Kasumi-1 (cell line): ENCODE data around the gene LRRTM4.

Source experiments
- DNase-seq, 2 experiments: peaks; one replicate each; lab custom pipeline; 2025; lab: John Stamatoyannopoulos, UW

Gene LRRTM4

GRCh38 chr2:76985387-76986136 is 536.6 kb downstream of the LRRTM4 start:
- no peak for DNase-seq

GRCh38 chr2:76984359-76984758 is 537.8 kb downstream of the LRRTM4 start:
- no peak for DNase-seq

- DNase-seq, result no peak
These were observed 541.9 kb downstream of the LRRTM4 start for GRCh38 chr2:76980067-76980787.

GRCh38 chr2:76977846-76978727 is 544.1 kb downstream of the LRRTM4 start:
- DNase-seq, result no peak

- no peak for DNase-seq
These were observed 546.4 kb downstream of the LRRTM4 start for GRCh38 chr2:76975752-76976151.

GRCh38 chr2:76973610-76974009 is 548.6 kb downstream of the LRRTM4 start:
- no peak for DNase-seq

GRCh38 chr2:76965772-76966171 is 556.4 kb downstream of the LRRTM4 start:
- DNase-seq, result no peak

- DNase-seq, result peak; percentile 45 to 59
These were observed 563.4 kb downstream of the LRRTM4 start for GRCh38 chr2:76958749-76959148.

GRCh38 chr2:76953733-76954347 is 568.3 kb downstream of the LRRTM4 start:
- peak; percentile 77 to 80 for DNase-seq

- no peak for DNase-seq
These were observed 575.5 kb downstream of the LRRTM4 start for GRCh38 chr2:76946631-76947145.

- no peak for DNase-seq
These were observed 581.6 kb downstream of the LRRTM4 start for GRCh38 chr2:76940559-76940958.

GRCh38 chr2:76938153-76938552 is 584.0 kb downstream of the LRRTM4 start:
- DNase-seq, result no peak

GRCh38 chr2:76932550-76932949 is 589.6 kb downstream of the LRRTM4 start:
- DNase-seq, result no peak

- DNase-seq, result no peak
These were observed 592.0 kb downstream of the LRRTM4 start for GRCh38 chr2:76930056-76930744.

- DNase-seq, result no peak
These were observed 594.1 kb downstream of the LRRTM4 start for GRCh38 chr2:76928026-76928425.

GRCh38 chr2:76921006-76921405 is 601.2 kb downstream of the LRRTM4 start:
- no peak for DNase-seq

- no peak for DNase-seq
These were observed 626.7 kb downstream of the LRRTM4 start for GRCh38 chr2:76895469-76895868.

GRCh38 chr2:76870581-76870980 is 651.6 kb downstream of the LRRTM4 start:
- no peak for DNase-seq

GRCh38 chr2:76870011-76870410 is 652.2 kb downstream of the LRRTM4 start:
- no peak for DNase-seq

- no peak for DNase-seq
These were observed 654.3 kb downstream of the LRRTM4 start for GRCh38 chr2:76867854-76868253.

- no peak for DNase-seq
These were observed 655.7 kb downstream of the LRRTM4 start for GRCh38 chr2:76866464-76866863.
